Renal pelvis (tissue), 4 donors: ENCODE results near the gene PATJ. TPM values are rescaled to one million over a fixed set of nuclear protein-coding genes. Genes with fewer than 3 reads are reported as not detected.
"Not testable (repeated sequence)": the region's sequence is repeated elsewhere in the genome, so short reads cannot be mapped to it uniquely, and the experiment has no call there.

Source experiments
- DNase-seq: peaks from one replicate; pipeline ENCODE4 v3.0.0-alpha.2; 2013
- polyA plus RNA-seq, 3 donors: library from polyadenylated mRNA; unstranded; fragments of 120-200 nt; gene quantifications; one replicate each; pipeline ENCODE4 v1.2.1, GENCODE V29; 2013; ENCODE audit not compliant: insufficient read length in 3 of 3

PATJ gene
- polyA plus RNA-seq, 3 donors = 38.6 to 69.8 (median 46.4) TPM

- no peak for DNase-seq
Observed at GRCh38 chr1:62208087-62208486, 465.8 kb downstream of the PATJ start.

GRCh38 chr1:62208970-62209369 is 466.7 kb downstream of the PATJ start:
- no peak for DNase-seq

GRCh38 chr1:62209931-62210595 is 467.8 kb downstream of the PATJ start:
- DNase-seq = no peak

- no peak for DNase-seq
Observed at GRCh38 chr1:62210960-62211359, 468.7 kb downstream of the PATJ start.

GRCh38 chr1:62212411-62212810 is 470.1 kb downstream of the PATJ start:
- DNase-seq = no peak

- DNase-seq = no peak
Observed at GRCh38 chr1:62213075-62213914, 471.0 kb downstream of the PATJ start.

- DNase-seq = no peak
Observed at GRCh38 chr1:62218604-62219003, 476.3 kb downstream of the PATJ start.

GRCh38 chr1:62220456-62220855 is 478.2 kb downstream of the PATJ start:
- not testable (repeated sequence) for DNase-seq

GRCh38 chr1:62221171-62221570 is 478.9 kb downstream of the PATJ start:
- DNase-seq = no peak

GRCh38 chr1:62222321-62222720 is 480.0 kb downstream of the PATJ start:
- no peak for DNase-seq

GRCh38 chr1:62224182-62224581 is 481.9 kb downstream of the PATJ start:
- DNase-seq = no peak

GRCh38 chr1:62227496-62227895 is 485.2 kb downstream of the PATJ start:
- DNase-seq = no peak

Other genes starting within 250 kb of the PATJ start
- 10 to 100 TPM; 70.6 to 88.9 (median 72.4) TPM for gene TM2D1, start 17.3 kb upstream of the PATJ start, polyA plus RNA-seq